HepG2 (cell line): ENCODE data around the gene STYXL1. TPM values are rescaled to one million over a fixed set of nuclear protein-coding genes. Genes with fewer than 3 reads are reported as not detected.

ENCODE experiments used
- ATAC-seq: fragments of 200-7000 bp; cut with Tn5 transposase; 3 replicates; pipeline ENCODE4 v1.9.1; 2020; ENCODE audit warnings: mild to moderate bottlenecking, moderate library complexity
- BruUV-seq: library from RNA; stranded (reverse); fragments of 400-500 nt; replicated peaks from 2 replicates; lab custom pipeline; 2021; lab: Mats Ljungman, UMichigan
- CTCF ChIA-PET: fragments of 300-600 bp; formaldehyde crosslinking; extraction: SDS; loops from one replicate; lab custom pipeline; 2021; ENCODE audit warnings: low total read pairs, inconsistent platforms, low intra/inter-chr PET ratio; lab: Yijun Ruan, JAX
- POLR2A ChIA-PET: fragments of 350-600 bp; sonication (Branson Sonifier 250); formaldehyde crosslinking; loops from one replicate; lab custom pipeline; 2020; ENCODE audit warnings: antibody characterized with exemption, inconsistent platforms; lab: Yijun Ruan, JAX
- DNase-seq: peaks from one replicate; pipeline ENCODE4 v3.0.0-alpha.2; 2015; ENCODE audit warnings: low spot score
- FAIRE-seq: peaks from 3 replicates; lab custom pipeline; 2011; peaks lifted over from hg19 to GRCh38; lab: Jason Lieb, UNC
- H2AFZ ChIP-seq: one replicate; pipeline ENCODE4 v1.6.1; 2011; ENCODE audit warnings: low read length, inconsistent platforms
- H3K27ac ChIP-seq: fragments of 300-600 bp; 3 replicates; pipeline ENCODE4 v1.8.0; 2011; ENCODE audit warnings: mixed run types, mild to moderate bottlenecking, mixed read lengths, low read length, inconsistent platforms; ENCODE audit not compliant: insufficient read depth; ENCODE audit errors: extremely low read length
- H3K27me3 ChIP-seq, 2 experiments: fragments of 200-600 bp in 1 of 2; 2 replicates in 1 of 2; 3 replicates in 1 of 2; pipeline versions ENCODE4 v1.6.0 to v1.8.0; 2011; ENCODE audit warnings: low read length in 2 of 2, mild to moderate bottlenecking in 2 of 2, moderate library complexity in 2 of 2, inconsistent platforms in 1 of 2; ENCODE audit not compliant: insufficient read depth in 2 of 2, control insufficient read depth in 1 of 2
- H3K36me3 ChIP-seq, 2 experiments: fragments of 200-600 bp in 1 of 2; replicated peaks in 1 of 2; 2 replicates in 1 of 2; 3 replicates in 1 of 2; pipeline versions ENCODE4 v1.5.1 to v1.8.0; 2011; ENCODE audit warnings: low read length in 2 of 2, inconsistent platforms in 1 of 2; ENCODE audit not compliant: insufficient read depth in 2 of 2, control insufficient read depth in 1 of 2
- H3K4me1 ChIP-seq: 2 replicates; pipeline ENCODE4 v1.5.1; 2012; ENCODE audit warnings: low read length, inconsistent platforms; ENCODE audit not compliant: insufficient read depth
- H3K4me2 ChIP-seq: 2 replicates; pipeline ENCODE4 v1.6.0; 2011; ENCODE audit warnings: low read depth, low read length, inconsistent platforms
- H3K4me3 ChIP-seq, 3 experiments: fragments of 200-600 bp in 1 of 3; sonication (generic), shearing (Covaris generic) in 1 of 3; replicated peaks in 1 of 3; 2 replicates each; pipeline ENCODE4 v1.5.1; 2011 to 2016; ENCODE audit warnings: low read length in 3 of 3, inconsistent platforms in 2 of 3, low read depth in 2 of 3, mild to moderate bottlenecking in 2 of 3, control low read depth in 1 of 3, mixed read lengths in 1 of 3; ENCODE audit not compliant: insufficient read depth in 1 of 3
- H3K79me2 ChIP-seq: one replicate; pipeline ENCODE4 v1.6.1; 2011; ENCODE audit warnings: low read length, inconsistent platforms; ENCODE audit not compliant: insufficient read depth
- H3K9ac ChIP-seq: 2 replicates; pipeline ENCODE4 v1.6.0; 2011; ENCODE audit warnings: mild to moderate bottlenecking, low read depth, low read length, inconsistent platforms; ENCODE audit not compliant: insufficient read depth
- H3K9me3 ChIP-seq: 2 replicates; pipeline ENCODE4 v1.5.1; 2012; ENCODE audit warnings: mild to moderate bottlenecking, low read length
- H4K20me1 ChIP-seq: 2 replicates; pipeline ENCODE4 v1.6.0; 2011; ENCODE audit warnings: inconsistent platforms, mild to moderate bottlenecking, low read length, moderate library complexity; ENCODE audit not compliant: insufficient read depth
- ATF7 ChIP-seq, 2 experiments: fragments of 450-650 bp in 1 of 2; sonication (generic) in 1 of 2; formaldehyde crosslinking in 1 of 2; IDR thresholded peaks; 2 replicates each; pipeline versions ENCODE4 v1.4.0 to v1.6.1; 2016 to 2020; ENCODE audit warnings: antibody characterized with exemption in 1 of 2, mild to moderate bottlenecking in 1 of 2, missing genetic modification reagents in 1 of 2
- FOXA1 ChIP-seq, 2 experiments: fragments of 450-650 bp in 1 of 2; sonication (generic) in 1 of 2; formaldehyde crosslinking in 1 of 2; IDR thresholded peaks; 2 replicates each; pipeline versions ENCODE4 v1.4.0 to v1.6.1; 2016 to 2020; ENCODE audit warnings: missing genetic modification reagents in 1 of 2
- GABPA ChIP-seq, 2 experiments: IDR thresholded peaks; 2 replicates each; pipeline ENCODE4 v1.6.1; 2011 to 2016; ENCODE audit warnings: low read depth in 2 of 2, low read length in 1 of 2, missing biosample characterization in 1 of 2, missing genetic modification characterization in 1 of 2
- POLR2AphosphoS2 ChIP-seq: IDR thresholded peaks from 2 replicates; pipeline ENCODE4 v1.6.1; 2011; ENCODE audit warnings: low read depth, low read length, improper control_type of control experiment
- RCOR2 ChIP-seq: IDR thresholded peaks from 2 replicates; pipeline ENCODE4 v1.6.1; 2016; ENCODE audit warnings: missing biosample characterization, missing genetic modification reagents
- SNAPC5 ChIP-seq: sonication (generic); formaldehyde crosslinking; IDR thresholded peaks from 2 replicates; pipeline ENCODE4 v1.8.1; 2023; ENCODE audit warnings: mild to moderate bottlenecking, missing genetic modification reagents, borderline replicate concordance
- TBP ChIP-seq: sonication (generic); formaldehyde crosslinking; IDR thresholded peaks from 2 replicates; pipeline ENCODE4 v1.5.0; 2020; ENCODE audit warnings: missing genetic modification reagents
- ZNF253 ChIP-seq: sonication (generic); formaldehyde crosslinking; IDR thresholded peaks from 2 replicates; pipeline ENCODE4 v1.8.0; 2022; ENCODE audit warnings: mild to moderate bottlenecking, missing genetic modification reagents, borderline replicate concordance
- WGBS: methylation state at CpG from one replicate; pipeline ENCODE4 v1.1.6; 2017; ENCODE audit warnings: low lambda C conversion rate; 5-methylcytosine and 5-hydroxymethylcytosine counted together
- in situ Hi-C: cut with HindIII; loops from 2 replicates; pipeline ENCODE4 v1.10.0; 2017; ENCODE audit warnings: low pct_unique_long_range_greater_than_20kb; ENCODE audit not compliant: extremely low pct_ligation_motif_present
- intact Hi-C: fragments of 100-400 bp; cut with micrococcal nuclease; formaldehyde crosslinking; loops from one replicate; pipeline ENCODE4 v1.10.0; 2022; ENCODE audit not compliant: unreplicated experiment
- polyA plus RNA-seq, 8 experiments: library from polyadenylated mRNA; depleted of rRNA in 3 of 8; stranded (reverse) in 7 of 8; unstranded in 1 of 8; fragments of >200 nt; fragmentation: Illumina TruSeq in 4 of 8; extraction: Trizol in 4 of 8; gene quantifications; 2 replicates each; pipeline versions ENCODE4 v1.2.1 to v1.2.3, GENCODE V29; 2011 to 2016; ENCODE audit warnings: low read depth in 4 of 8, missing spikeins in 1 of 8, mixed read lengths in 1 of 8; ENCODE audit not compliant: insufficient read depth in 1 of 8
- total RNA-seq, 5 experiments: library from RNA; depleted of rRNA; stranded (reverse); fragments of >200 nt; fragmentation: Illumina TruSeq; extraction: Trizol; gene quantifications; 2 replicates each; pipeline ENCODE4 v1.2.3, GENCODE V29; 2016; ENCODE audit warnings: low read depth in 1 of 5

The STYXL1 gene
- total and polyA plus RNA-seq, 2 of the 13 experiments (the other 11 are each of a cell fraction or from before 2014, with no cell fraction given) = 23.9 to 38.3 TPM

GRCh38 chr7:76062254-76062653 is 14.5 kb upstream of the STYXL1 start:
- Histone ChIP-seq H3K27ac (no peak overlapping the region), H3K36me3 (peaks cover 52 to 96% of the 10 kb centered on the region in 2 experiments), H3K79me2 (no peaks in the 10 kb centered on the region), H3K9me3 (no peaks in the 10 kb centered on the region), H3K4me2 (no peak overlapping the region), H2AFZ (no peak overlapping the region), H3K9ac (no peak overlapping the region), H3K4me1 (peaks cover 33% of the 10 kb centered on the region), H4K20me1 (no peaks in the 10 kb centered on the region; the same call in 1 of the 2 replicates), H3K4me3 (no peak overlapping the region), H3K27me3 (no peaks in the 10 kb centered on the region)
- WGBS = 95% methylated on average over 15 of the region's 15 CpGs
- BruUV-seq = no TSS peak
- DNase-seq (no peak), ATAC-seq (no peak; the same call in 2 of the 3 replicates), FAIRE-seq (no peak)
- intact Hi-C loops = no loop called here
- ChIA-PET POLR2A (no interaction called here), CTCF (no interaction called here)
- in situ Hi-C loops = no loop called here
- TF ChIP-seq SNAPC5 (CRISPR knock-in tag) (no peak), ATF7 (IDR thresholded peaks at IDR 0.05) (no peak), ATF7 (CRISPR knock-in tag; IDR thresholded peaks at IDR 0.05) (no peak), POLR2AphosphoS2 (peak; percentile 89; the same call in 1 of the 2 replicates), RCOR2 (CRISPR knock-in tag) (no peak)

GRCh38 chr7:76060842-76061241 is 13.0 kb upstream of the STYXL1 start:
- no peak overlapping the region for H3K9ac ChIP-seq
- peaks cover 31% of the 10 kb centered on the region for H3K4me1 ChIP-seq
- no peak for DNase-seq
- H3K27ac ChIP-seq = no peak overlapping the region
- ChIA-PET POLR2A (no interaction called here), CTCF (no interaction called here)
- H3K79me2 ChIP-seq = peaks cover 4% of the 10 kb centered on the region
- FAIRE-seq = no peak
- BruUV-seq = no TSS peak
- H3K9me3 ChIP-seq = no peaks in the 10 kb centered on the region
- no peaks in the 10 kb centered on the region for H3K27me3 ChIP-seq
- H2AFZ ChIP-seq = no peak overlapping the region
- H3K4me2 ChIP-seq = no peak overlapping the region
- H4K20me1 ChIP-seq = no peaks in the 10 kb centered on the region
- WGBS = 100% methylated on average over 1 of the region's 6 CpGs
- TF ChIP-seq ZNF253 = no peak
- no peak for TF ChIP-seq GABPA (IDR thresholded peaks at IDR 0.05; ENCODE audit: low read depth, low read length)
- TF ChIP-seq GABPA (CRISPR knock-in tag; IDR thresholded peaks at IDR 0.05; ENCODE audit: low read depth) = no peak
- no peak for TF ChIP-seq TBP (CRISPR knock-in tag)
- TF ChIP-seq FOXA1 (IDR thresholded peaks at IDR 0.05) = no peak
- no peak for TF ChIP-seq FOXA1 (CRISPR knock-in tag; IDR thresholded peaks at IDR 0.05)
- in situ Hi-C loops = no loop called here
- peaks cover 48 to 98% of the 10 kb centered on the region in 2 experiments for H3K36me3 ChIP-seq
- H3K4me3 ChIP-seq = no peak overlapping the region
- ATAC-seq = no peak
- intact Hi-C loops = no loop called here
